MM.1S (cell line): ENCODE measurements around the gene HCN1.

Source experiments
- EZH2 ChIP-seq: fragments of 300-600 bp; sonication (generic); optimal IDR thresholded peaks from 2 replicates; pipeline ENCODE3; 2017; ENCODE audit warnings: low read depth, mild to moderate bottlenecking, antibody characterized with exemption, low read length, mixed read lengths
- TF ChIP-seq, protein P1 (sequence below): fragments of 300-600 bp; sonication (generic); IDR thresholded peaks from 2 replicates; pipeline ENCODE4 v1.5.1; 2016; ENCODE audit warnings: antibody characterized with exemption, low read length, mixed read lengths

DNA sequence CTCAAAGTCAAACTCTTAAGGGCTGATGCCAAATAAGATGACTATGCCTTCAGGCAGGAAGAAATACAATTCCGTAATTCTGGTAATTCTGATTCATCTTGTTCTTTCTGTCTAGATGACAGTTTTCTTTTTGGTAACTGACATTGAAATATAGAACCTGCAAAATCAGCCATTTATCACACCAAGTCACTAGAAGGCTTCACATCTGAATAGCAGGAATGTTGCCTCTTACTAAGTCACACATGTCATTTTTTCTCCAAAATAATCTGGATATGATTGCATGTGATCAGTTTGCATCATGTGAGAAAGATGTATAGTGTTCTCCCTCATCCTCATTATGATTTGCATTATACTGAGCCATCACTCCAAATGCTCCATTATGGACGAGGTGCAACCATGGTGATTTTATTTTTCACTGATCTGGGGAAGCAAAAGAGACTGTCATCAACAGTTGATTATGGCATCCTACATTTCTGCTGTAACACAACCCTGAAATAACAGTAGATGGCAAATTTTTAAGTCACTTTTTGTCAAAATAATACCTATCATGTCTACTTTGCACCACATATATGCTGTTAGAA lies 69.0 kb downstream of the HCN1 start:
- TF ChIP-seq, protein P1, sequence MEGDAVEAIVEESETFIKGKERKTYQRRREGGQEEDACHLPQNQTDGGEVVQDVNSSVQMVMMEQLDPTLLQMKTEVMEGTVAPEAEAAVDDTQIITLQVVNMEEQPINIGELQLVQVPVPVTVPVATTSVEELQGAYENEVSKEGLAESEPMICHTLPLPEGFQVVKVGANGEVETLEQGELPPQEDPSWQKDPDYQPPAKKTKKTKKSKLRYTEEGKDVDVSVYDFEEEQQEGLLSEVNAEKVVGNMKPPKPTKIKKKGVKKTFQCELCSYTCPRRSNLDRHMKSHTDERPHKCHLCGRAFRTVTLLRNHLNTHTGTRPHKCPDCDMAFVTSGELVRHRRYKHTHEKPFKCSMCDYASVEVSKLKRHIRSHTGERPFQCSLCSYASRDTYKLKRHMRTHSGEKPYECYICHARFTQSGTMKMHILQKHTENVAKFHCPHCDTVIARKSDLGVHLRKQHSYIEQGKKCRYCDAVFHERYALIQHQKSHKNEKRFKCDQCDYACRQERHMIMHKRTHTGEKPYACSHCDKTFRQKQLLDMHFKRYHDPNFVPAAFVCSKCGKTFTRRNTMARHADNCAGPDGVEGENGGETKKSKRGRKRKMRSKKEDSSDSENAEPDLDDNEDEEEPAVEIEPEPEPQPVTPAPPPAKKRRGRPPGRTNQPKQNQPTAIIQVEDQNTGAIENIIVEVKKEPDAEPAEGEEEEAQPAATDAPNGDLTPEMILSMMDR, result no peak
- no peak for TF ChIP-seq EZH2
